Smooth muscle cell (in vitro differentiated cells): ENCODE measurements around the gene USP20. TPM values are rescaled to one million over a fixed set of nuclear protein-coding genes. Genes with fewer than 3 reads are reported as not detected.

Experiments used
- DNase-seq: peaks from one replicate; lab custom pipeline; 2025; ENCODE audit not compliant: unreplicated experiment; lab: John Stamatoyannopoulos, UW
- H2AFZ ChIP-seq: fragments of 200-600 bp; sonication (generic); 2 replicates; pipeline ENCODE4 v1.6.0; 2016; ENCODE audit warnings: antibody characterized with exemption, low read depth, mild to moderate bottlenecking
- H3F3A ChIP-seq: fragments of 200-600 bp; sonication (generic); 2 replicates; pipeline ENCODE4 v1.6.0; 2017; ENCODE audit warnings: antibody characterized with exemption, low read depth
- H3K27ac ChIP-seq: fragments of 200-600 bp; sonication (generic); 2 replicates; pipeline ENCODE4 v1.5.1; 2016; ENCODE audit warnings: low read depth, mild to moderate bottlenecking
- H3K27me3 ChIP-seq: fragments of 200-600 bp; sonication (generic); 2 replicates; pipeline ENCODE4 v1.6.1; 2016; ENCODE audit warnings: low read depth, mild to moderate bottlenecking
- H3K36me3 ChIP-seq: fragments of 200-600 bp; sonication (generic); 2 replicates; pipeline ENCODE4 v1.5.1; 2016; ENCODE audit warnings: low read depth
- H3K4me1 ChIP-seq: fragments of 200-600 bp; sonication (generic); 2 replicates; pipeline ENCODE4 v1.5.1; 2016; ENCODE audit warnings: low read depth
- H3K4me2 ChIP-seq: fragments of 200-600 bp; sonication (generic); 2 replicates; pipeline ENCODE4 v1.6.0; 2016; ENCODE audit warnings: mild to moderate bottlenecking
- H3K4me3 ChIP-seq: fragments of 200-600 bp; sonication (generic); 2 replicates; pipeline ENCODE4 v1.5.1; 2016; ENCODE audit warnings: mild to moderate bottlenecking
- H3K79me2 ChIP-seq: fragments of 200-600 bp; sonication (generic); 2 replicates; pipeline ENCODE4 v1.6.0; 2016; ENCODE audit warnings: low read depth, mild to moderate bottlenecking
- H3K9ac ChIP-seq: fragments of 200-600 bp; sonication (generic); 2 replicates; pipeline ENCODE4 v1.6.0; 2016; ENCODE audit warnings: low read depth
- H3K9me3 ChIP-seq: fragments of 200-600 bp; sonication (generic); replicated peaks from 2 replicates; pipeline ENCODE4 v1.5.1; 2016; ENCODE audit warnings: low read depth
- H4K20me1 ChIP-seq: fragments of 200-600 bp; sonication (generic); 2 replicates; pipeline ENCODE4 v1.6.0; 2016; ENCODE audit warnings: low read depth
- WGBS: methylation state at CpG from one replicate; pipeline ENCODE4 v1.1.7; 2016; ENCODE audit warnings: low lambda C conversion rate; 5-methylcytosine and 5-hydroxymethylcytosine counted together
- polyA plus RNA-seq: library from polyadenylated mRNA; unstranded; fragments of >200 nt; fragmentation: Nextera tagmentation; extraction: Ambion mirVana; gene quantifications from 2 replicates; pipeline ENCODE4 v1.2.1, GENCODE V29; 2016
- total RNA-seq: library from RNA; depleted of rRNA; stranded (reverse); fragments of >200 nt; gene quantifications from 2 replicates; pipeline ENCODE4 v1.2.3, GENCODE V29; 2014
- TF ChIP-seq, protein P1 (sequence below): fragments of 200-600 bp; sonication (generic); IDR thresholded peaks from 2 replicates; pipeline ENCODE4 v1.5.1; 2017; ENCODE audit warnings: borderline replicate concordance, mild to moderate bottlenecking, antibody characterized with exemption; ENCODE audit not compliant: insufficient read depth, poor library complexity, severe bottlenecking

USP20 gene
- total and polyA plus RNA-seq, 2 experiments from 2014 or later, result 14.6 to 29.7 TPM

DNA sequence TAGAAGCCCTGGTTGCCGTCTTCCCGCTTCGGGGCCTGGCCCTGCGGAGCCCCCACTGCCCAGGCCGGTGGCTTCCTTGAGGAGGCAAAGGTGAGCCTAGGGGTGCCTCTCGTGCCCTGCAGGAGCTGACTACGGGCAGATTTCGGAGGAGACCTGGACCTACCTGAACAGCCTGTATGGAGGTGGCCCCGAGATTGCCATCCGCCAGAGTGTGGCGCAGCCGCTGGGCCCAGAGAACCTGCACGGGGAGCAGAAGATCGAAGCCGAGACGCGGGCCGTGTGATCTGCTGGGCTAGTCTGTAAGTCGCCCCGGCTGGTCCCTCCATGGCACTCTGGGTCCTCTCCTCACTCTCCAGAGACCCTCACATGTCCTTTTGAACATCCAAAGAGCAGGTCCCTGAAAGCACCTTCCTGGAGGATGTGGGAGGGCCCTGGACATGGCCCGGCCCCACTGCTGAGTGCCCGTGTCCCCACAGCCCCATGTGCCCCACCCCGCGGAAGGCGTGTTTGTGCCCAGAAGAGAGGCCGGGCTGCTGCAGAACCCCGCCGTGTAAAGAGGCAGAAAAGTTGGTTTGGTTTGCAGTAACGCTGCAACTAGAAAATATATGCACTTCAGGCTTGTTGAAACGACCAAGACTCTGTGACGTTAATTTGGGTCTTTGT lies 44.9 kb downstream of the USP20 start:
- no peak overlapping the region for H3K4me2 ChIP-seq
- no peaks in the 10 kb centered on the region for H3K27me3 ChIP-seq

DNA sequence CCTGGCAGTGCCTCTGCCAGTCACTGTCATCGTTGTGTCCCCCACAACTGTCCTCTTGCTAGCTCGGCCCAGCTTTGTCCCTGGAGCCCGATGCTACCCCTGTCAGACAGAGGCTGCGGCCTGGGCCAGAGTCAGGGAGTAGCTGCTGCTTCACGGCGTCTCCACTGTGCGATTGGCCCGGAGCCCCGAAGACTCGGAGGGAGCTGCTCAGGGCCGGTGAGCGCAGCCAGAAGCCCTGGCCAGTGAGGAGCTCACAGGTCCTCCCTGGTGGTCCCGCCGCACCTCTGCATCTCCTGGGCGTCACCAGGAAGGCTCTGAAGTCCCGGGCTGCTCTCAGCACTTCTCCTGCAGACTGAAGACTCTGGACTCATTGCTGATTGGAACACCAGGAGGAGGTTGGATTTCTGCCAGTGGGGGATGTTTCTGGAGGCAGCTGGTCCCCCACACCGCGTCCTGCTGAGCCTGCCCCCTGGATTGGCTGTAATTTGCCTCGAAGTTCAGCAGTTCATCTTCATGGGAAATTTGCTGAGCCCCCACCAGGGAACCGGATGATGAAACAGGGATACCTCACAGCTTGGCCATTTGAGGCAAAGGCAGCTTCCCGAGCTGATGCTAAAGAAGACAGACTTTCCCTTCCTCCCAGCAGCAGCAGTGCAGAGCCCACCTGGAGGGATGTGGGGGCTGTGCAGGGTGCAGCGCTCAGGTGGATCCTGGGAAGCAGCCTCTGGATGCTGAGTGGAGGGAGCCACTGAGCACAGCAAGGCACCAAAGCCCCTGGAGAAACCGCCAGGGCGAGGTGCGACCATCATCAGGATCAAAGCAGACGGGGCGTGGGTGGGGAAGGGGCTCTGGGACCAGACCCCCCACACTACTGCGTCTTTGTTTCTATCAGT lies 45.6 kb downstream of the USP20 start:
- TF ChIP-seq, protein P1, sequence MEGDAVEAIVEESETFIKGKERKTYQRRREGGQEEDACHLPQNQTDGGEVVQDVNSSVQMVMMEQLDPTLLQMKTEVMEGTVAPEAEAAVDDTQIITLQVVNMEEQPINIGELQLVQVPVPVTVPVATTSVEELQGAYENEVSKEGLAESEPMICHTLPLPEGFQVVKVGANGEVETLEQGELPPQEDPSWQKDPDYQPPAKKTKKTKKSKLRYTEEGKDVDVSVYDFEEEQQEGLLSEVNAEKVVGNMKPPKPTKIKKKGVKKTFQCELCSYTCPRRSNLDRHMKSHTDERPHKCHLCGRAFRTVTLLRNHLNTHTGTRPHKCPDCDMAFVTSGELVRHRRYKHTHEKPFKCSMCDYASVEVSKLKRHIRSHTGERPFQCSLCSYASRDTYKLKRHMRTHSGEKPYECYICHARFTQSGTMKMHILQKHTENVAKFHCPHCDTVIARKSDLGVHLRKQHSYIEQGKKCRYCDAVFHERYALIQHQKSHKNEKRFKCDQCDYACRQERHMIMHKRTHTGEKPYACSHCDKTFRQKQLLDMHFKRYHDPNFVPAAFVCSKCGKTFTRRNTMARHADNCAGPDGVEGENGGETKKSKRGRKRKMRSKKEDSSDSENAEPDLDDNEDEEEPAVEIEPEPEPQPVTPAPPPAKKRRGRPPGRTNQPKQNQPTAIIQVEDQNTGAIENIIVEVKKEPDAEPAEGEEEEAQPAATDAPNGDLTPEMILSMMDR, result no peak
- Histone ChIP-seq H3K9ac (no peak overlapping the region), H3K4me1 (peaks cover 17% of the 10 kb centered on the region), H2AFZ (no peak overlapping the region), H3K27ac (no peak overlapping the region), H3K4me2 (no peak overlapping the region), H3K36me3 (no peaks in the 10 kb centered on the region), H3K9me3 (no peaks in the 10 kb centered on the region), H3F3A (no peaks in the 10 kb centered on the region), H3K4me3 (no peak overlapping the region), H4K20me1 (no peaks in the 10 kb centered on the region), H3K79me2 (no peaks in the 10 kb centered on the region), H3K27me3 (no peaks in the 10 kb centered on the region)
- DNase-seq, result no peak
- WGBS, result 93% methylated on average over 28 of the region's 28 CpGs

More for the DNA sequence above, 44.9 kb downstream of the USP20 start:
- H3K9ac ChIP-seq, result no peak overlapping the region
- H3K27ac ChIP-seq, result no peak overlapping the region
- H3K4me1 ChIP-seq, result peaks cover 12% of the 10 kb centered on the region
- H4K20me1 ChIP-seq, result no peaks in the 10 kb centered on the region
- H3F3A ChIP-seq, result no peaks in the 10 kb centered on the region
- TF ChIP-seq, protein P1, result no peak
- no peak for DNase-seq
- no peak overlapping the region for H2AFZ ChIP-seq
- WGBS, result 97% methylated on average over 31 of the region's 31 CpGs
- H3K9me3 ChIP-seq, result no peaks in the 10 kb centered on the region
- no peaks in the 10 kb centered on the region for H3K79me2 ChIP-seq
- no peak overlapping the region for H3K4me3 ChIP-seq
- no peaks in the 10 kb centered on the region for H3K36me3 ChIP-seq

DNA sequence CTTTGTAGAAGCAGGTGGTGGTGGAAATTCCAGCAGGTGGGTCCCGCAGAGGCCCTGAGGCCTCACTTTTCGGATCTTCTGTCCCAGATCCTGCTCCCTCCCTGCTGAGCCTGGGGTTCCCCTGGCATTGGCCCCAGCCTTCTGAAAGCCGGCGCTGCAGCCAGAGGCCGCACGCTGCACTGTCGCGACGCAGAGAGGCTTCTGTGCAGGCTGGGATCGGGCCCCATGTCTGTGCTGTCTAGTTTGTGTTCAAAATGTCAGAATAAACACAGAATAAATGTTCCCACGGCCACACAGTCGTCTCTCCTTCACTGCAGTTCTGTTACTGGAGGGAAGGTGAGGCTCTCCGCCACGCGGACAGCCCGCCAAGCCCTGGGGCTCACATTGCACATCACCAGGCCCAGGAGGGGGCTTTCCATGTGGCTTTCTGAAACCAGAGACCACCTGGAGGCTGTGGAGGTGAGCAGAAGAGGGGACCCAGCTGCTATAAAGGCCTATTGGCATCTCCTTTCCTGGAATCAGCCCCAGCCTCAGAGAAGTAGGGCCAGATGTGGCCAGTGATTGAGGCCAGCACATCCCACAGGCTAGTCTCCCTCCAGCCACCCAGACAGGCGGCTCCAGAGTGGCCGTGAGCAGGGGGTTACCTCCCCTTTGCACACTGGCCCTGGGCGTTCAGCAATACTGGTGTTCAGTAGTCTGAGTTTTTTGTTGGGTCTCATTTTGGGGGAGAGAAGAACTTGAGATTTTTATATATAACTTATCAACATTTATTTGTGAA lies 46.5 kb downstream of the USP20 start:
- Histone ChIP-seq H3K9ac (no peak overlapping the region), H4K20me1 (no peaks in the 10 kb centered on the region), H3K36me3 (no peaks in the 10 kb centered on the region), H3K4me3 (no peak overlapping the region), H3K4me2 (no peak overlapping the region), H3K4me1 (peaks cover 23% of the 10 kb centered on the region), H3K79me2 (no peaks in the 10 kb centered on the region), H3K9me3 (no peaks in the 10 kb centered on the region), H3K27ac (no peak overlapping the region), H3F3A (no peaks in the 10 kb centered on the region), H2AFZ (no peak overlapping the region), H3K27me3 (no peaks in the 10 kb centered on the region)
- TF ChIP-seq, protein P1, result no peak
- DNase-seq, result no peak
- WGBS, result 93% methylated on average over 19 of the region's 19 CpGs
